K562 (cell line): ENCODE measurements around the gene WWOX. TPM values are rescaled to one million over a fixed set of nuclear protein-coding genes. Genes with fewer than 3 reads are reported as not detected.

Experiments used
- ATAC-seq: fragments of 200-7000 bp; cut with Tn5 transposase; 3 replicates; pipeline ENCODE4 v1.9.1; 2020; ENCODE audit warnings: moderate library complexity
- BruUV-seq: library from RNA; stranded (reverse); fragments of 400-500 nt; replicated peaks from 2 replicates; lab custom pipeline; 2021; lab: Mats Ljungman, UMichigan
- CTCF ChIA-PET: fragments of 300-600 bp; formaldehyde crosslinking; extraction: SDS; loops from one replicate; lab custom pipeline; 2021; ENCODE audit warnings: low intra/inter-chr PET ratio; lab: Yijun Ruan, JAX
- POLR2A ChIA-PET: fragments of 300-600, 350-650 bp; sonication (Branson Sonifier 250); formaldehyde crosslinking; extraction: SDS; loops from one replicate; lab custom pipeline; 2021; ENCODE audit warnings: antibody characterized with exemption, inconsistent platforms; lab: Yijun Ruan, JAX
- DNase-seq, 4 experiments: peaks; one replicate each; pipeline versions ENCODE4 v3.0.0 to v3.0.0-alpha.2; 2011 to 2018; ENCODE audit warnings: low spot score in 3 of 4, mixed read lengths in 3 of 4; ENCODE audit errors: extremely low read depth in 1 of 4
- FAIRE-seq: peaks from 2 replicates; lab custom pipeline; 2011; peaks lifted over from hg19 to GRCh38; lab: Jason Lieb, UNC
- H2AFZ ChIP-seq: 2 replicates; pipeline ENCODE4 v1.6.0; 2011; ENCODE audit warnings: low read depth, low read length, control low read depth, inconsistent platforms
- H3K27ac ChIP-seq: fragments of 200-600 bp; 3 replicates; pipeline ENCODE4 v1.8.0; 2011; ENCODE audit warnings: low read depth, mild to moderate bottlenecking, control low read depth, inconsistent platforms, low read length, moderate library complexity, mixed read lengths; ENCODE audit errors: extremely low read depth
- H3K27me3 ChIP-seq, 2 experiments: fragments of 300-600 bp in 1 of 2; 2 replicates in 1 of 2; 3 replicates in 1 of 2; pipeline versions ENCODE4 v1.6.0 to v1.8.0; 2011; ENCODE audit warnings: inconsistent platforms in 2 of 2, low read length in 2 of 2, mild to moderate bottlenecking in 1 of 2, mixed read lengths in 1 of 2, moderate library complexity in 1 of 2; ENCODE audit not compliant: control insufficient read depth in 2 of 2, insufficient read depth in 2 of 2
- H3K36me3 ChIP-seq: fragments of 300-600 bp; 3 replicates; pipeline ENCODE4 v1.8.0; 2011; ENCODE audit warnings: mild to moderate bottlenecking, low read length, inconsistent platforms; ENCODE audit not compliant: control insufficient read depth, insufficient read depth
- H3K4me1 ChIP-seq, 2 experiments: fragments of 200-600 bp in 1 of 2; replicated peaks in 1 of 2; 2 replicates in 1 of 2; 3 replicates in 1 of 2; pipeline versions ENCODE4 v1.5.1 to v1.8.0; 2011; ENCODE audit warnings: inconsistent platforms in 2 of 2, low read length in 2 of 2, mild to moderate bottlenecking in 1 of 2, mixed read lengths in 1 of 2, moderate library complexity in 1 of 2; ENCODE audit not compliant: control insufficient read depth in 2 of 2, insufficient read depth in 2 of 2
- H3K4me2 ChIP-seq: 2 replicates; pipeline ENCODE4 v1.6.1; 2011; ENCODE audit warnings: low read length, control low read depth, inconsistent platforms, mixed read lengths; ENCODE audit not compliant: insufficient read depth
- H3K4me3 ChIP-seq: fragments of 200-600 bp; sonication (generic), shearing (Covaris generic); 2 replicates; pipeline ENCODE4 v1.5.1; 2016; ENCODE audit warnings: control low read depth, inconsistent platforms
- H3K79me2 ChIP-seq: fragments of 200-600 bp; 3 replicates; pipeline ENCODE4 v1.8.0; 2011; ENCODE audit warnings: low read length, inconsistent platforms; ENCODE audit not compliant: control insufficient read depth, insufficient read depth
- H3K9ac ChIP-seq, 2 experiments: 2 replicates each; pipeline versions ENCODE4 v1.6.0 to v1.6.1; 2011; ENCODE audit warnings: low read depth in 2 of 2, low read length in 2 of 2, control low read depth in 1 of 2, inconsistent platforms in 1 of 2, mild to moderate bottlenecking in 1 of 2, mixed read lengths in 1 of 2; ENCODE audit not compliant: insufficient read depth in 1 of 2
- H3K9me1 ChIP-seq: one replicate; pipeline ENCODE4 v1.6.0; 2011; ENCODE audit warnings: inconsistent platforms, mild to moderate bottlenecking, low read length, moderate library complexity; ENCODE audit not compliant: control insufficient read depth, insufficient read depth
- H3K9me3 ChIP-seq: replicated peaks from 2 replicates; pipeline ENCODE4 v1.5.1; 2011; ENCODE audit warnings: low read depth, low read length, inconsistent platforms; ENCODE audit not compliant: control insufficient read depth, insufficient read depth
- H4K20me1 ChIP-seq: replicated peaks from 2 replicates; pipeline ENCODE4 v1.6.1; 2011; ENCODE audit warnings: low read length, inconsistent platforms, mixed read lengths; ENCODE audit not compliant: control insufficient read depth, insufficient read depth
- CAMTA2 ChIP-seq: fragments of 250-450 bp; sonication (Bioruptor Pico); conservative IDR thresholded peaks from 2 replicates; pipeline ENCODE4 v1.5.1; 2022
- NR1H2 ChIP-seq: sonication (generic); formaldehyde crosslinking; IDR thresholded peaks from 2 replicates; pipeline ENCODE4 v1.4.0; 2020; ENCODE audit warnings: mild to moderate bottlenecking, missing genetic modification reagents
- PHTF2 ChIP-seq: fragments of 250-450 bp; sonication (Bioruptor Pico); IDR thresholded peaks from 2 replicates; pipeline ENCODE4 v1.5.0; 2021; ENCODE audit warnings: mild to moderate bottlenecking
- POLR2A ChIP-seq: fragments of 450-650 bp; conservative IDR thresholded peaks from 2 replicates; pipeline ENCODE4 v1.6.1; 2016
- SRSF3 ChIP-seq: fragments of 200-400 bp; formaldehyde crosslinking; IDR thresholded peaks from 2 replicates; pipeline ENCODE4 v1.6.1; 2016; ENCODE audit warnings: mild to moderate bottlenecking, low read length, moderate library complexity; ENCODE audit not compliant: insufficient read depth
- ZFX ChIP-seq: sonication (generic); formaldehyde crosslinking; IDR thresholded peaks from 2 replicates; pipeline ENCODE4 v1.8.0; 2022; ENCODE audit warnings: mild to moderate bottlenecking, missing genetic modification reagents, moderate library complexity
- ZNF140 ChIP-seq: fragments of 250-450 bp; sonication (Bioruptor Pico); IDR thresholded peaks from 2 replicates; pipeline ENCODE4 v1.8.0; 2021; ENCODE audit warnings: moderate library complexity, mild to moderate bottlenecking, inconsistent platforms
- ZNF785 ChIP-seq: fragments of 250-450 bp; sonication (Bioruptor Pico); IDR thresholded peaks from 2 replicates; pipeline ENCODE4 v1.4.0; 2020; ENCODE audit warnings: mild to moderate bottlenecking
- WGBS: fragments of 100-300 bp; shearing (Covaris generic); methylation state at CpG from one replicate; pipeline ENCODE4 v1.1.6; 2016; ENCODE audit warnings: low coverage, mixed read lengths; ENCODE audit not compliant: insufficient coverage; ENCODE audit errors: missing lambda C conversion rate; 5-methylcytosine and 5-hydroxymethylcytosine counted together
- in situ Hi-C: fragments of 300-500 bp; cut with MboI; formaldehyde crosslinking; loops from 4 replicates; pipeline ENCODE4 v1.15.0; 2018; ENCODE audit warnings: inconsistent platforms, mixed read lengths
- intact Hi-C: fragments of 100-400 bp; cut with micrococcal nuclease; formaldehyde crosslinking; loops from 2 replicates; pipeline ENCODE4 v1.14.2; 2022
- polyA plus RNA-seq, 8 experiments: library from polyadenylated mRNA; depleted of rRNA in 4 of 8; stranded (reverse) in 5 of 8; unstranded in 3 of 8; fragments of >200 nt; fragmentation: Nextera tagmentation in 2 of 8; fragmentation: Illumina TruSeq in 1 of 8; extraction: Ambion mirVana in 2 of 8; extraction: Trizol in 1 of 8; gene quantifications; 2 replicates each; pipeline versions ENCODE4 v1.2.1 to v1.2.3, GENCODE V29; 2011 to 2014; ENCODE audit warnings: inconsistent platforms in 1 of 8, missing spikeins in 1 of 8
- total RNA-seq, 7 experiments: library from RNA; depleted of rRNA in 6 of 7; stranded (reverse); fragments of >200 nt in 6 of 7; fragmentation: Illumina TruSeq in 2 of 7; extraction: Trizol in 2 of 7; gene quantifications; 2 replicates each; pipeline versions ENCODE4 v1.2.1 to v1.2.3, GENCODE V29; 2011 to 2021; ENCODE audit warnings: low replicate concordance in 1 of 7
- TF ChIP-seq, protein P1 (sequence below), 3 experiments: fragments of 200-800 bp in 1 of 3; sonication (Bioruptor generic) in 1 of 3; sonication (generic) in 1 of 3; formaldehyde crosslinking in 1 of 3; IDR thresholded peaks; 2 replicates each; pipeline versions ENCODE4 v1.6.1 to v1.8.0; 2016 to 2022; ENCODE audit warnings: mild to moderate bottlenecking in 2 of 3, missing compliant biosample characterization in 2 of 3, missing genetic modification characterization in 2 of 3, missing genetic modification reagents in 1 of 3
- TF ChIP-seq, protein P2 (sequence below): fragments of 200-800 bp; sonication (Bioruptor generic); IDR thresholded peaks from 2 replicates; pipeline ENCODE4 v1.6.1; 2016; ENCODE audit warnings: missing genetic modification characterization, missing compliant biosample characterization

The WWOX gene
- total and polyA plus RNA-seq, 9 of the 15 experiments (the other 6 are each of a cell fraction or from before 2014, with no cell fraction given), result 1.6 to 22.7 (median 8.1) TPM

DNA sequence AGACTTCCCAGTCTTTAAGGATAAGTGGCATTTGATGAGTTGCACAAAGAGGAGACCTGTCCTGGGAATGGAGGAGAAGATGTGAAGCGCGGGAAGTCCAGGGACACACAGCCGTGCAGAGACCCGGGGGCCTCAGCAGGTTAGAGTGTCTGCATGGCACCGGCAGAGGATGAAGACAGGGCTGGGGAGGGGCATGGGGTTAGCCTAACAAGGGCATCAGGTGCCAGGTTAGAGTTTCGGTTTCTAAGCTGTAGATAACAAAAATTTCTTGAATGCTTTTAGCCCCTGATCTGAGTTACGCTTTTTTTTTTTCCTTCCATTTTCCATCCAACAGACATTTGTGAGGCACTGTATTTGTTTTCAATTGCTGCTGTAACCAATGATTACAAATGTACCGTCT is 906.8 kb downstream of the WWOX start:
- POLR2A ChIA-PET, result no interaction called here
- WGBS, result under 1% methylated on average over 8 of the region's 8 CpGs
- Histone ChIP-seq H3K27me3 (peaks cover 10 to 45% of the 10 kb centered on the region in 2 experiments; a peak in 4 of 5 replicates), H3K4me1 (no peaks in the 10 kb centered on the region), H3K9me1 (no peaks in the 10 kb centered on the region), H3K36me3 (no peaks in the 10 kb centered on the region), H3K9ac (no peak overlapping the region), H3K27ac (no peak overlapping the region), H3K9me3 (no peaks in the 10 kb centered on the region), H3K4me2 (no peak overlapping the region), H2AFZ (no peak overlapping the region), H3K79me2 (no peaks in the 10 kb centered on the region), H3K4me3 (no peak overlapping the region), H4K20me1 (no peaks in the 10 kb centered on the region)
- no peak for DNase-seq
- TF ChIP-seq, protein P1, sequence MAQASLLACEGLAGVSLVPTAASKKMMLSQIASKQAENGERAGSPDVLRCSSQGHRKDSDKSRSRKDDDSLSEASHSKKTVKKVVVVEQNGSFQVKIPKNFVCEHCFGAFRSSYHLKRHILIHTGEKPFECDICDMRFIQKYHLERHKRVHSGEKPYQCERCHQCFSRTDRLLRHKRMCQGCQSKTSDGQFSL (CRISPR knock-in tag; IDR thresholded peaks at IDR 0.05), result no peak
- TF ChIP-seq, protein P1 (tag; IDR thresholded peaks at IDR 0.05), result no peak
- TF ChIP-seq POLR2A (no peak), NR1H2 (CRISPR knock-in tag) (no peak), CAMTA2 (CRISPR knock-in tag) (no peak), ZFX (no peak), ZNF785 (CRISPR knock-in tag) (no peak), SRSF3 (no peak), PHTF2 (CRISPR knock-in tag) (no peak), ZNF140 (CRISPR knock-in tag) (no peak)
- TF ChIP-seq, protein P2, sequence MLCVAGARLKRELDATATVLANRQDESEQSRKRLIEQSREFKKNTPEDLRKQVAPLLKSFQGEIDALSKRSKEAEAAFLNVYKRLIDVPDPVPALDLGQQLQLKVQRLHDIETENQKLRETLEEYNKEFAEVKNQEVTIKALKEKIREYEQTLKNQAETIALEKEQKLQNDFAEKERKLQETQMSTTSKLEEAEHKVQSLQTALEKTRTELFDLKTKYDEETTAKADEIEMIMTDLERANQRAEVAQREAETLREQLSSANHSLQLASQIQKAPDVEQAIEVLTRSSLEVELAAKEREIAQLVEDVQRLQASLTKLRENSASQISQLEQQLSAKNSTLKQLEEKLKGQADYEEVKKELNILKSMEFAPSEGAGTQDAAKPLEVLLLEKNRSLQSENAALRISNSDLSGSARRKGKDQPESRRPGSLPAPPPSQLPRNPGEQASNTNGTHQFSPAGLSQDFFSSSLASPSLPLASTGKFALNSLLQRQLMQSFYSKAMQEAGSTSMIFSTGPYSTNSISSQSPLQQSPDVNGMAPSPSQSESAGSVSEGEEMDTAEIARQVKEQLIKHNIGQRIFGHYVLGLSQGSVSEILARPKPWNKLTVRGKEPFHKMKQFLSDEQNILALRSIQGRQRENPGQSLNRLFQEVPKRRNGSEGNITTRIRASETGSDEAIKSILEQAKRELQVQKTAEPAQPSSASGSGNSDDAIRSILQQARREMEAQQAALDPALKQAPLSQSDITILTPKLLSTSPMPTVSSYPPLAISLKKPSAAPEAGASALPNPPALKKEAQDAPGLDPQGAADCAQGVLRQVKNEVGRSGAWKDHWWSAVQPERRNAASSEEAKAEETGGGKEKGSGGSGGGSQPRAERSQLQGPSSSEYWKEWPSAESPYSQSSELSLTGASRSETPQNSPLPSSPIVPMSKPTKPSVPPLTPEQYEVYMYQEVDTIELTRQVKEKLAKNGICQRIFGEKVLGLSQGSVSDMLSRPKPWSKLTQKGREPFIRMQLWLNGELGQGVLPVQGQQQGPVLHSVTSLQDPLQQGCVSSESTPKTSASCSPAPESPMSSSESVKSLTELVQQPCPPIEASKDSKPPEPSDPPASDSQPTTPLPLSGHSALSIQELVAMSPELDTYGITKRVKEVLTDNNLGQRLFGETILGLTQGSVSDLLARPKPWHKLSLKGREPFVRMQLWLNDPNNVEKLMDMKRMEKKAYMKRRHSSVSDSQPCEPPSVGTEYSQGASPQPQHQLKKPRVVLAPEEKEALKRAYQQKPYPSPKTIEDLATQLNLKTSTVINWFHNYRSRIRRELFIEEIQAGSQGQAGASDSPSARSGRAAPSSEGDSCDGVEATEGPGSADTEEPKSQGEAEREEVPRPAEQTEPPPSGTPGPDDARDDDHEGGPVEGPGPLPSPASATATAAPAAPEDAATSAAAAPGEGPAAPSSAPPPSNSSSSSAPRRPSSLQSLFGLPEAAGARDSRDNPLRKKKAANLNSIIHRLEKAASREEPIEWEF (CRISPR knock-in tag), result no peak
- intact Hi-C loops, result no loop called here
- no peak for ATAC-seq
- in situ Hi-C loops, result no loop called here
- no peak for FAIRE-seq
- no TSS peak for BruUV-seq
- CTCF ChIA-PET, result no interaction called here
